Neuron (in vitro differentiated cells): ENCODE measurements around the gene SOCS2.
A peak's percentile ranks its signal among the peaks of the same experiment; 100 is the strongest.

ENCODE experiments used
- H2AFZ ChIP-seq: one replicate; pipeline ENCODE4 v1.6.1; 2013; ENCODE audit warnings: low read depth, mild to moderate bottlenecking, inconsistent platforms, low read length, moderate library complexity
- H3K27me3 ChIP-seq: one replicate; pipeline ENCODE4 v1.6.1; 2013; ENCODE audit warnings: low read length; ENCODE audit not compliant: insufficient read depth
- H3K36me3 ChIP-seq: one replicate; pipeline ENCODE4 v1.6.1; 2013; ENCODE audit warnings: low read length; ENCODE audit not compliant: insufficient read depth
- H3K4me1 ChIP-seq: one replicate; pipeline ENCODE4 v1.6.1; 2013; ENCODE audit warnings: low read length; ENCODE audit not compliant: insufficient read depth
- H3K4me3 ChIP-seq: 2 replicates; pipeline ENCODE4 v1.5.1; 2013; ENCODE audit warnings: mild to moderate bottlenecking, low read length, moderate library complexity
- H3K9me3 ChIP-seq: one replicate; pipeline ENCODE4 v1.6.1; 2013; ENCODE audit warnings: low read length

Gene SOCS2

DNA sequence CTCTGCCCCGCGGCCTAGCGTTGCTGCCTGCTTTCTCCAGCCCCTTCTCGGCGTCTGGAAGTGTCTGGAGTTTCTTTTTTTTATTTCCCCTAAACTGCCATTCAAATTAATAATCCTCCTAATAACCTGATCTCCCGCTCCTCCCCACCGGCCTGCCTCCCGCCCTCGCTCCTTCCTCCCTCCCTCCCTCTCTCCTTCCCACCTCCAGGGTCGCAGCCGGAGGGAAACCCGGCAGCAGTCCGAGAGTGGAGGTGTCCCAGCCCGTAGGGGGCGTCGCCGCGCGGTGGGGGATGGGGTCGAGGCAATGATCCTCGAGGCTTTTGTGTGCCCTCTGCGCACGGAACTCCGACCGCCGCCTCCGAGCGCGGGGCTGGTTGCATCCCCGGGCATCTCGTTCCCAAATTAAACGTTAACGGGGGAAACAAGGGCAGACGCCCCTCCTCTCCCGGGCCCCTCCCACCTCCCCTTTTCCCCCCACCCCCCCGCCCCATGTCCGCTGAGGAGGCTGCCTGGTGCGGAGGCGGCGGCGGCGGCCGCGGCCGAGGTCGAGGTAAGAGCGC, 1.0 kb upstream of the SOCS2 start:
- no peaks in the 10 kb centered on the region for H3K27me3 ChIP-seq
- no peaks in the 10 kb centered on the region for H3K9me3 ChIP-seq
- H3K4me3 ChIP-seq = peak overlapping the region; percentile 74
- peaks cover 28% of the 10 kb centered on the region for H3K36me3 ChIP-seq
- peaks cover 33% of the 10 kb centered on the region for H3K4me1 ChIP-seq
- H2AFZ ChIP-seq = peak overlapping the region; percentile 48

DNA sequence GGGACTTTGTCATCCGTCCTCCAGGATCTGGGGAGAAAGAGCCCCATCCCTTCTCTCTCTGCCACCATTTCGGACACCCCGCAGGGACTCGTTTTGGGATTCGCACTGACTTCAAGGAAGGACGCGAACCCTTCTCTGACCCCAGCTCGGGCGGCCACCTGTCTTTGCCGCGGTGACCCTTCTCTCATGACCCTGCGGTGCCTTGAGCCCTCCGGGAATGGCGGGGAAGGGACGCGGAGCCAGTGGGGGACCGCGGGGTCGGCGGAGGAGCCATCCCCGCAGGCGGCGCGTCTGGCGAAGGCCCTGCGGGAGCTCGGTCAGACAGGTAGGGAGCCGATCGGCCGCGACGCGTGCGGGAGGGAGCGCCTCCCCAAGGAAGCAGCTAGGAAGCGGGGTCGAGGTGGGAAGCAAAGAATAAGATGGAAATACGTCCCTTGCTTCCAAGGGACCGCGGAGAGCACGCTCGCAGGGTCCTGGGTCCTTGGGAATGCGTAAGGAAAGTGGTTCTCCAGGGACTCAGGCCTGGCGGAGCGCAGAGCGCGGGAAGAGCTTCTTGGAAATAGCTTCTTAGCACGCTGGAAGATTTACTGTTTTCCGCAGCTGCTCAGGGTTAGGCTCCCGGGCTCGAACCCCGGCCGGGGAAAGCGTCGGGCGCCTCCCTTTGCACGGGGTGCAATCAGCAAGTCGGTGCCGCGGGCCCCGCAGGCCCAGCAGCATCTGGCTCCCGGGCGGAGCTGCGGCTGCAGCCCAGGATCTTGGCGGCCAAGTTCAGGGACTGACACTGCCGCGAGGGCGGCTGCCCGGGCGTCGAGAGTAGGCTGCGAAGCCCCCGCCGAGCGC, 457 bp downstream of the SOCS2 start:
- no peaks in the 10 kb centered on the region for H3K9me3 ChIP-seq
- H3K36me3 ChIP-seq = peaks cover 33% of the 10 kb centered on the region
- H3K4me1 ChIP-seq = peaks cover 39% of the 10 kb centered on the region
- H2AFZ ChIP-seq = no peak overlapping the region
- H3K4me3 ChIP-seq = peak overlapping the region; percentile 74
- no peaks in the 10 kb centered on the region for H3K27me3 ChIP-seq

DNA sequence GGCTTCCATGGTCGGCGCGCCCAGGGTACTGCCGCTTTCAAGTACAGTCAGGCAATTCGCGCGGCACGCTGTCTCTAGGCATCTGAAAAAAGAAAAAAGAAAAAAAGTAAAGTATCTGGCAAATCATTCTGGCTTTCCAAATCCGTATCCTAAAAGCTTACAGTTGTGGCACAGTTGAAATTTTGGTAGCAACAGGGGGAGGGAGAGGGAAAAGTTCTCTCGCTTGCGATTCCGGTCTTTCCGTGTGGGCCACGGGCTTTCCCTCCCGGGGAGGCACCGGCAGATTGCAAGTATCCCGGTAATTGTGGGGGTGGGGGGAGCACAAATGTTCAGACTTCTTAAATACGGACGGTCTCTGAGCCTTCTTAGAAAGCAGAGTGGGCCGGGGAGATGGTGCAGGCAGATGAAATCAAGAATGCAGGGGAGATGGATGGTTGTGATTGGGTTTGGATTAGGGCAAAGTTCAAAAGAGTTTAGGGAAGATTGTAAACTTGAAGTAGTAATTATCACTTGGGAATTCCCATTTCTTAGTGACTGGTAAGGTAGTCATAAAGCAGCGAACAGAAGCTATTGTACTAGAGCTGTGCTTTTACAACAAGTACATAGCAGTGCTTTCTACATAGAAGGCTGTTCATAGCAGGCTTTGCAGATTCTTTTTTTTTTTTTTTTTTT, 1.2 kb downstream of the SOCS2 start:
- H3K4me3 ChIP-seq = peak overlapping the region; percentile 74
- H3K27me3 ChIP-seq = no peaks in the 10 kb centered on the region
- H3K4me1 ChIP-seq = peaks cover 43% of the 10 kb centered on the region
- H2AFZ ChIP-seq = no peak overlapping the region
- peaks cover 40% of the 10 kb centered on the region for H3K36me3 ChIP-seq
- no peaks in the 10 kb centered on the region for H3K9me3 ChIP-seq

DNA sequence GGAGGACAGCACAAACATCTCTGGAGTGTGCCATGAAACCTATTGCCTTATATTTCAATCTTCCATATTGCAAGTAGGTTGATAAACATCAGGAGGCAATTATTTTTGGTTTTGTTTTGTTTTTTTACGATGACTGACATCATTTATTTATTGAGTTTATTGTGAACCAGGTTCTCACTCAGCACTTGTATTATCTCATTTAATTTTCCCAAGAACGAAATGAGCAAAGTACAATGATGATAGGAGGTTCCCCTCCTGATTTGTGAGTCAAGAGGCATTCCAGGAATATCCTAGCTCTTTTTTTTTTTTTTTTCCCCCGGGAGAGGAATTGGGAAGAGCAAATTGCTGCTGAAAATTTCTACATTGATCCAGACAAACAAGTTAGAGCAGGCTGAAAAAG, 4.7 kb downstream of the SOCS2 start:
- Histone ChIP-seq H3K4me1 (peaks cover 37% of the 10 kb centered on the region), H2AFZ (no peak overlapping the region), H3K4me3 (no peak overlapping the region), H3K9me3 (no peaks in the 10 kb centered on the region), H3K36me3 (peaks cover 52% of the 10 kb centered on the region), H3K27me3 (no peaks in the 10 kb centered on the region)

DNA sequence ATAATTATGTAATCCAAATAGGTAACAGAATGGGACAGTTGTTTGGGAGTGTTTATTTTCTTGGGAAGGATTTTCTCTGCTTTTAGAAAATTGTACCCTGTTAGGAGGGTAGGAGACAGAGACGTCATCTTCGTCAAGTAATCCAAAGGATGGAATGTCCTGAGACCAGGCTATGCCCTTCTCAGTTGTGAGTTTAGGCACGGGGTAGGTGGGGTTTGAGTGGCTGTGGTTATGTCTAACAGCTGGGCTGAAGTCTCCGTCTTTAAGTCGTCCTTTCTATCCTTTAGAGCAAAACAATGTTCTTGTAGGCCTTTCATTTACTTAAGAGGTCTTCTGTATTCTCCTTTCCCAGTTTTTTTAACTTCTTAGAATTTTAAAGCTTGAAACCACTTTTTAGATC, 5.7 kb downstream of the SOCS2 start:
- peaks cover 37% of the 10 kb centered on the region for H3K4me1 ChIP-seq
- H3K9me3 ChIP-seq = no peaks in the 10 kb centered on the region
- no peak overlapping the region for H2AFZ ChIP-seq
- H3K4me3 ChIP-seq = no peak overlapping the region
- no peaks in the 10 kb centered on the region for H3K27me3 ChIP-seq
- H3K36me3 ChIP-seq = peaks cover 52% of the 10 kb centered on the region

DNA sequence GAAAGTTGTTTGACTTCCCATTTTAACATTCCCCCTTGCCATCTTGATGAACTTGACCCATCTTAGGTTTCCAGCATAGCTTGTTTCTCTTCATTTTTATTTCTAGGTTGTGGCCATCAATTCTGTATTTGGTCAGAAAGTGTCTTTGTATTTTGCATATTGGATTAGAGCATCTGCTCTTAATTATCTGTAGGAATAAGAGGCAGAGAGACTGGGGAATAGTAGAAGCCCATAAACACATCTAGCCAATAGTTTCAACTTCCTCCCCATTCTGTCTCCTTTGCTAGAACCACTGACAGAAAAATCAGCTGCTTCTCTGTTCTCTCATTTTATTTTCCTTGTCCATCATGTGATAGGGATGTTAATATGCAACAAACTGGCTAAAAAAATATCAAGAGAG, 8.2 kb downstream of the SOCS2 start:
- no peak overlapping the region for H3K4me3 ChIP-seq
- H3K27me3 ChIP-seq = no peaks in the 10 kb centered on the region
- no peaks in the 10 kb centered on the region for H3K9me3 ChIP-seq
- H3K36me3 ChIP-seq = peaks cover 40% of the 10 kb centered on the region
- no peak overlapping the region for H2AFZ ChIP-seq
- H3K4me1 ChIP-seq = peaks cover 17% of the 10 kb centered on the region

DNA sequence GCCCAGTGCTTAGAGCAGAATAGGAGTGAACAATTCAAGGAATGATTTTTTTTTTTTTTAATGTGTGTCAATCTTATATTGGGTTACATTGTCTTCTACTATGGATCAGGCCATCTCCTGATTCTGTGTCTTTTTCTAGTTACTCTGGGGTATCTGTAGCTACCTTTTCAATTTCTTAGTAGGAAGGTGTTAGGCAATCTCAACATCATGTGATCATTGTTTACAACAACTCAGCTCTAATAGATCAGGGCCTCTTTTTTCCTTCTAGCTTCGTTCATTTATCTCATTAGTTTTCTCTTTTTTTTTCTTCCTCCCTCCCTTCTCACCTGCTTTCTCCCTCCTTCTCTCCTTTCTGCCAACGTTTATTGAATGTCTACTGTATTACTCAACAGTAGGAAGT, 8.9 kb downstream of the SOCS2 start:
- Histone ChIP-seq H3K9me3 (no peaks in the 10 kb centered on the region), H3K4me1 (peaks cover 10% of the 10 kb centered on the region), H2AFZ (no peak overlapping the region), H3K4me3 (no peak overlapping the region), H3K36me3 (peaks cover 33% of the 10 kb centered on the region), H3K27me3 (no peaks in the 10 kb centered on the region)

DNA sequence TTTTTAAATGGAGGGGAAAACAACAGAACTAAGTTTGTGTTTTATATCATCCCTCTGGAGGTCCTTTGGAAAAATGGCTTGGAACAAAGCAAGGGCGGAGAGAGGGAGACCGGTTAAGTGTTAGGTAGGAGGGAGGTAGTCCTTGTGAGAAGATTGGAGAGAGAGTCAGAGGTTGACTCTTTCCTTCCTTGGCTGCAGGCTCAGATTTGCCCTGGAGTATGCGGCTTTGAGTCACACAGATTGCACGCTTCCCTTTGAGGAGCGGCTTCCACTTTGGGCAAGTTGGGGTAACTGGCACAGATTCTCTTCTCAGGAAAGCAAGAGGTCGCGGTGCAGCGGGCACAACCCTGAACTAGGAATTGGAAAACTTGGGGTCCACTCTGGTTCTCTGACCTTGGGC, 9.9 kb downstream of the SOCS2 start:
- no peak overlapping the region for H2AFZ ChIP-seq
- no peak overlapping the region for H3K4me3 ChIP-seq
- H3K4me1 ChIP-seq = peaks cover 4% of the 10 kb centered on the region
- H3K9me3 ChIP-seq = no peaks in the 10 kb centered on the region
- H3K36me3 ChIP-seq = peaks cover 24% of the 10 kb centered on the region
- no peaks in the 10 kb centered on the region for H3K27me3 ChIP-seq

DNA sequence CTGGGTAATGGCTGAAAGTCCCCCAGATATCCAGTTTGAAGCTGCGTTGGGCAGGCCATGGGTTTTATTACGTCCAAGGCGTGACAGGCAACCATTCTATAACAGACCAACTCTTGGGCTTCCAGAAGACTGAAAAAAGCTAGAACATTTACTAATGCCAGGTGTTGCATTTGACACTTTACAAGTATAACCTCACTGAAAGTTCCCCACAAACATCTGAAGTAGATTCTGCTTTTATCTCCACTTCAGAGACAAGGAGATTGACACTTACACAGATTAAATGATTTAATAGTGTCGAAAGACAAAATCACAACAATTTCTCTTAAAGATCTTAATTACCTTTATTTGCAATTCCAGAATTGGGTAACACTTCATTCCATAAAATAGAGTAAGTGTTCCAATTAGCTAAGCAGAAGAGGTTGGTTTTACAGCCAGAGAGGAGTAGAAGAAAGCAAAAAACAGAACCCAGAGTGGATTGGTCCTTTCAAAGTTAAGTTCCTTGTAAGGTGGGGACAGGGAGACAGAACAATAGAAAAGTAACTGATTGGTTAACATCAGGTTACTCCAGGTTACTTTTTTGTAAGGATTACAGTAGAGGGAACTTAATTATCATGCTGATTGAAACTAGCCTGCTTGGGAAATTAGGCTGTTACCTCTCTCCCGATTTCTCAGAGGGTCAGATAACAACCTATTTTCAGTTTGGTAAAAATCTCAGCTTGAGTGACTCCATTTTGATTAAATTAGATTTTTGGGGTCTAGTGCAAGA, 11.3 kb downstream of the SOCS2 start:
- Histone ChIP-seq H3K27me3 (no peaks in the 10 kb centered on the region), H3K4me3 (no peak overlapping the region), H2AFZ (no peak overlapping the region), H3K36me3 (peaks cover 11% of the 10 kb centered on the region), H3K4me1 (no peaks in the 10 kb centered on the region), H3K9me3 (no peaks in the 10 kb centered on the region)

DNA sequence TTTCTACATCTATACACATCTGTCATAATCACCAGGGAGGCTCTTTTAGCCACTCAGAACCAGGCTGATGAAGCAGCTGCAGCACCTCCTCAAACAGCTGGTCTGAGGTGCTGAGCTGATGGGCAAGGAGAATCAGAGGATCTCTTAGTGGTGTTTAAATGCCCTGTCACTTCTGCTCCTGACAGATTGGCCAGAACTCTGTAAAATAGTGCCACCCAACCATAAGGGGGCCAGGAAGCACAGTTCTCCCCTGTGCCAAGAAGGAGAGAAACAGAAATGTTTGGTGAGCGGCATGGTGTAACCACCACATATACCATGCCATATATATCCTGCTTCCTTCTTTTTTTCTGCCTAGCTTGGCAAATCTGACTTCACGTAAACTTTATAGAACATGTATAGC, 12.8 kb downstream of the SOCS2 start:
- Histone ChIP-seq H3K4me1 (no peaks in the 10 kb centered on the region), H2AFZ (no peak overlapping the region), H3K36me3 (no peaks in the 10 kb centered on the region), H3K9me3 (no peaks in the 10 kb centered on the region), H3K27me3 (no peaks in the 10 kb centered on the region), H3K4me3 (no peak overlapping the region)

DNA sequence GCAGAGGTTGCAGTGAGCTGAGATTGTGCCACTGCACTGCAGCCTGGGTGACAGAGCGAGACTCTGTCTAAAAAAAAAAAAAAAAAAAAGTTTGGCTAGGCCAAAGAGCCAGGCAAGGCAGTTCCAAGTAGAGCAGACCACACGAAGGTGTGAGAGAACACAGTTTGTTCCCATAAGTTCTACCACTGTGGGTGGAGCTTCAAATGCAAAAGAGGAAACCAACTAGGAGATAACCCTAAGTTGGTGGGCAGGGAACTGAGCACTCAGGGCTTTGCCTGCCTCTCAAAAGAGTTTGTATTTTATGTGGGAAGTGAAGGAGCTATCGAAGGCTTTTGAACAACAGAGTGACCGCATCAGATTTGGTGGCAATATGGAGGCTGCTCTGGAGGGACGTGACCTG, 15.1 kb downstream of the SOCS2 start:
- Histone ChIP-seq H3K4me1 (peaks cover 6% of the 10 kb centered on the region), H3K9me3 (no peaks in the 10 kb centered on the region), H3K27me3 (no peaks in the 10 kb centered on the region), H3K36me3 (no peaks in the 10 kb centered on the region), H2AFZ (no peak overlapping the region), H3K4me3 (no peak overlapping the region)

DNA sequence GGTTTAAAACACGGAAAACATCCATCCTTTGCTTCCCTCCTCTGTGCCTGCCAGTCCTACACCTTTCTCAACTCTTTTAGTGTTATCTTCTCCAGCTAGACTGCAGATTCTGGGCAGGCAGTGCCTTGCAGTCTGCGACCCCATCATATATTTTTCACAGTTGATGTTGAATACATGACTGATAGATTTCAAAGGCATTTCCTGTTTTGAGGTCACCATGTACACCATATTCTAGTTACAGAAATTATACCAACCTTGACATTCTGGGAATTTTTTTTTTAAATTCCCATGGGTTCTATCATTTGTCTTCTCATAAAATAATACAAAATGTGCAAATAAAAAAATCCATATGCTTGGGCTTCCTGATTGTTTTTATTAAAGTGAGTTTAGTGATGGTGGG, 16.6 kb downstream of the SOCS2 start:
- Histone ChIP-seq H3K36me3 (no peaks in the 10 kb centered on the region), H3K4me3 (no peak overlapping the region), H3K27me3 (no peaks in the 10 kb centered on the region), H3K9me3 (no peaks in the 10 kb centered on the region), H3K4me1 (peaks cover 7% of the 10 kb centered on the region), H2AFZ (no peak overlapping the region)
